ENCODE data around the gene TULP4.

DNA sequence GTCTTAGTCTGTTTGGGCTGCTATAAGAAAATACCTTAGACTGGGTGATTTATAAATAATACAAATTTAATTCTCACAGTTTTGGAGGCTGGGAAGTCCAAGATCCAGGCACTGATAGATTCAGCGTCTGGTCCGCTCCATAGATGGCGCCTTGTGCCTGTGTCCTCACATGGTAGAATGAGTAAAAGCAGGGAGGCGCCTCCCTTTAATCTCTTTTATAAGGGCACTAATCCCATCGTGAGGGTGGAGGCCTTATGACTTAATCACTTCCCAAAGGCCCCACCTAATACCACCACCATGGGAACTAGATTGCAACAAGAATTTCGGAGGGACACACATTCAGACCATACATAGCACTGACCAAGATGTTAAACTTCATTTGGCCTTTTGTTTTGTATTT, 156.4 kb downstream of the TULP4 start:
- peak in 1 of 3 experiments; percentile 36 for TF ChIP-seq CTCF (optimal IDR thresholded peaks at IDR 0.05 in 1 of 3, IDR thresholded peaks at IDR 0.05 in 1 of 3, conservative IDR thresholded peaks at IDR 0.05 in 1 of 3; ENCODE audit: extremely low read depth in 1 of 3, insufficient read depth in 2 of 3, low read length in 3 of 3)
- TF ChIP-seq EZH2 (IDR thresholded peaks at IDR 0.05; ENCODE audit: low read length): no peak

Data from keratinocyte (primary cell).